Measurements from ENCODE around the gene FEM1C. TPM values are rescaled to one million over a fixed set of nuclear protein-coding genes. Genes with fewer than 3 reads are reported as not detected.

Gene FEM1C
- total RNA-seq, 2 experiments from 2014 or later = 16.6 to 16.7 TPM

GRCh38 chr5:115559524-115559923, 14.9 kb upstream of the FEM1C start:
- intact Hi-C loops (cut with micrococcal nuclease) = no loop called here
- Mint-ChIP-seq H3K9me3 (no peaks in the 10 kb centered on the region), H3K4me1 (ENCODE audit: low read depth) (no peaks in the 10 kb centered on the region), H3K27ac (no peak overlapping the region), H3K27me3 (peaks cover 10% of the 10 kb centered on the region), H3K36me3 (ENCODE audit: low read depth) (no peaks in the 10 kb centered on the region), H3K4me3 (no peak overlapping the region)
- ChIA-PET POLR2A (no interaction called here), CTCF (interaction anchor here (1.2 to 3.1 kb wide), 2 partner anchors 8 to 15 kb away, joined by 3 to 10 read pairs; no protein-coding TSS in a partner anchor)
- no peak for ATAC-seq
- no peak for DNase-seq
- no peak for TF ChIP-seq CTCF (IDR thresholded peaks at IDR 0.05)

- no peaks in the 10 kb centered on the region for H3K4me1 Mint-ChIP-seq (ENCODE audit: low read depth)
- no peak for TF ChIP-seq CTCF (IDR thresholded peaks at IDR 0.05)
- H3K27me3 Mint-ChIP-seq = peaks cover 10% of the 10 kb centered on the region
- H3K27ac Mint-ChIP-seq = no peak overlapping the region
- ATAC-seq = no peak
- intact Hi-C loops (cut with micrococcal nuclease) = no loop called here
- POLR2A ChIA-PET = no interaction called here
- H3K4me3 Mint-ChIP-seq = no peak overlapping the region
- no peaks in the 10 kb centered on the region for H3K36me3 Mint-ChIP-seq (ENCODE audit: low read depth)
- no peaks in the 10 kb centered on the region for H3K9me3 Mint-ChIP-seq
- CTCF ChIA-PET = interaction anchor here (3.1 kb wide), 1 partner anchor 16 kb away, joined by 10 read pairs; no protein-coding TSS in a partner anchor
- no peak for DNase-seq
Observed at GRCh38 chr5:115558388-115558956, 13.9 kb upstream of the FEM1C start.

- Mint-ChIP-seq H3K27ac (no peak overlapping the region), H3K4me1 (ENCODE audit: low read depth) (no peaks in the 10 kb centered on the region), H3K9me3 (no peaks in the 10 kb centered on the region), H3K36me3 (ENCODE audit: low read depth) (no peaks in the 10 kb centered on the region), H3K27me3 (peaks cover 5% of the 10 kb centered on the region), H3K4me3 (no peak overlapping the region)
- no peak for ATAC-seq
- ChIA-PET POLR2A (interaction anchor here (1.0 kb wide), 1 partner anchor 19 kb away, joined by 3 read pairs; no protein-coding TSS in a partner anchor), CTCF (no interaction called here)
- TF ChIP-seq CTCF (IDR thresholded peaks at IDR 0.05) = no peak
- DNase-seq = no peak
- intact Hi-C loops (cut with micrococcal nuclease) = no loop called here
Observed at GRCh38 chr5:115557667-115558387, 13.3 kb upstream of the FEM1C start.

- intact Hi-C loops (cut with micrococcal nuclease) = no loop called here
- Mint-ChIP-seq H3K27ac (no peak overlapping the region), H3K36me3 (ENCODE audit: low read depth) (no peaks in the 10 kb centered on the region), H3K4me1 (ENCODE audit: low read depth) (no peaks in the 10 kb centered on the region), H3K9me3 (no peaks in the 10 kb centered on the region), H3K27me3 (peaks cover 8% of the 10 kb centered on the region), H3K4me3 (no peak overlapping the region)
- no peak for DNase-seq
- TF ChIP-seq CTCF (IDR thresholded peaks at IDR 0.05) = no peak
- POLR2A ChIA-PET = no interaction called here
- CTCF ChIA-PET = no interaction called here
- ATAC-seq = no peak
Observed at GRCh38 chr5:115556276-115556675, 11.7 kb upstream of the FEM1C start.

- intact Hi-C loops (cut with micrococcal nuclease) = no loop called here
- H3K4me3 Mint-ChIP-seq = no peak overlapping the region
- ChIA-PET CTCF (interaction anchor here (0.9 kb wide), 1 partner anchor 9 kb away, joined by 3 read pairs; no protein-coding TSS in a partner anchor), POLR2A (interaction anchor here (1.0 kb wide), 2 partner anchors 10 to 11 kb away, joined by 3 to 5 read pairs; no protein-coding TSS in a partner anchor)
- no peak overlapping the region for H3K27ac Mint-ChIP-seq
- no peak for ATAC-seq
- H3K27me3 Mint-ChIP-seq = peaks cover 6% of the 10 kb centered on the region
- H3K36me3 Mint-ChIP-seq (ENCODE audit: low read depth) = no peaks in the 10 kb centered on the region
- no peaks in the 10 kb centered on the region for H3K9me3 Mint-ChIP-seq
- DNase-seq = no peak
- no peak for TF ChIP-seq CTCF (IDR thresholded peaks at IDR 0.05)
- no peaks in the 10 kb centered on the region for H3K4me1 Mint-ChIP-seq (ENCODE audit: low read depth)
Observed at GRCh38 chr5:115555084-115555633, 10.6 kb upstream of the FEM1C start.
